HAP-1 (cell line): ENCODE results near the gene SPINDOC.
"Not testable (repeated sequence)": the region's sequence is repeated elsewhere in the genome, so short reads cannot be mapped to it uniquely, and the experiment has no call there.

Experiments used
- DNase-seq, 2 experiments: peaks; one replicate each; pipeline ENCODE4 v3.0.0-alpha.2; 2016 to 2020; ENCODE audit warnings: low spot score in 2 of 2
- H3K27me3 ChIP-seq: fragments of 250-450 bp; sonication (Bioruptor Pico); 2 replicates; pipeline ENCODE4 v1.5.1; 2020; ENCODE audit warnings: low read depth, mild to moderate bottlenecking, moderate library complexity
- H3K36me3 ChIP-seq: fragments of 250-450 bp; sonication (Bioruptor Pico); replicated peaks from 2 replicates; pipeline ENCODE4 v1.5.1; 2020; ENCODE audit warnings: mild to moderate bottlenecking
- H3K4me1 ChIP-seq: fragments of 250-450 bp; sonication (Bioruptor Pico); 2 replicates; pipeline ENCODE4 v1.5.1; 2020; ENCODE audit warnings: mild to moderate bottlenecking
- H3K4me3 ChIP-seq: fragments of 250-450 bp; sonication (Bioruptor Pico); 2 replicates; pipeline ENCODE4 v1.5.1; 2020; ENCODE audit warnings: mild to moderate bottlenecking, moderate library complexity
- H3K9me3 ChIP-seq: fragments of 250-450 bp; sonication (Bioruptor Pico); 2 replicates; pipeline ENCODE4 v1.5.1; 2020; ENCODE audit warnings: mild to moderate bottlenecking, moderate library complexity
- in situ Hi-C: fragments of 300-500 bp; cut with MboI; formaldehyde crosslinking; loops from 3 replicates; pipeline ENCODE4 v1.14.3; 2020; ENCODE audit warnings: low sequenced_read_pairs, inconsistent platforms, mixed read lengths

SPINDOC gene

DNA sequence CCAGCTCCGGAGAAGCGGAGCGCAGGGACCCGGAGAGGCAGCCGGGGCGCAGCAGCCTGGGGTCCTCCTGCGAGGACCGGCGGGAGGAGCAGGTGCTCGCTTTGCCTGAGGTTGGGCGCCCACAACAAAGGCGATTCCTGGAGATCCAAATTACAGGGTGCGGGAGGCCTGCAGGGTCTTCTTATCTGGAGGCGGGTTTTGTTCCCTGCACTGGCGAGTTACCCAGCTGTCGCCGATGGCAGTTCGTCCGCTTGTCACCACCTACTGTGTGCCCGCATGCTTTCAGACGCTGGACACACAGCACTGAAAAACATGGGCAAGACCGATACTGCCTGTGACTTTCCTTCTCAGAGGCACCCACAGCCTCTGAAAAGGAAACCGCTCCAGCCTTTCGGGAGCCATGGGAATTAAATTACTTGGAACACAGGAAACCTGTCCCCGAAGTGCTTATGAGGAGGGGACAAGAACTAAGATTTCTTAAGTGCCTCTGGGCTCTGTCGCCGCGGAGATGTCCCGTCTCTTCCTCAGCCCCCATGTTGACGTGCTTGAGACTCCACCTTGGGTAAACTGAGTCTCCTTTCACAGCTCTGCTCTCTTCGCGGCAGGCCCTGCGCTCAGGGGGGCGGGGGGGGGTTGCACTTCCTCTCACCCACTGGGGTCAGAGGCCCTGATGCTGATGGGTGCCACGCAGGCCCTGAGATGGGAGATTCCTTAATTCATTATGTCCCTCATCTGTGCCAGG is 43.4 kb upstream of the SPINDOC start:
- H3K27me3 ChIP-seq = no peaks in the 10 kb centered on the region
- peak overlapping the region; percentile 42 for H3K4me3 ChIP-seq
- DNase-seq = no peak
- H3K9me3 ChIP-seq = no peaks in the 10 kb centered on the region
- peaks cover 10% of the 10 kb centered on the region for H3K4me1 ChIP-seq
- in situ Hi-C loops = loop anchor here (5.0 kb wide), 1 partner anchor 47 kb away; no protein-coding TSS in a partner anchor
- H3K36me3 ChIP-seq = no peaks in the 10 kb centered on the region; the same call in 1 of the 2 replicates

DNA sequence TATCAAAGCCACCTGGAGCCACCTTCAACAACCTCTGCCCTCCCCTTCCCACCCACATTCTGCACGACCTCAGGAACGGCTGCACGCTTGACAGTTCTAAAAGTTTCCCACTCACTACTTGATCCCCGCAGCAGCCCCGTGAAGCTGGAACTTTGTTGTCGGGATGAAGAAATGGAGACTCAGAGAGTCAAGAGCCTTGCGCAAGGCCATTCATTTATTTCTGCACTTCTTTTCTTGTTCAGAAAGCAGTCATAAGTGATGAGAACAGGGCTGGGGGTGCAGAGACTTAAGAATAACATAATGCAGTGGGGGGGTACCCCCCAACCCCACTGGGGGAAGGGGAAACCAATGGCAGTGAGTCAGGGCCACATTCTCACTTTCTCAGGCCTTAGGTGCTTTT is 42.5 kb upstream of the SPINDOC start:
- no peaks in the 10 kb centered on the region for H3K9me3 ChIP-seq
- H3K4me3 ChIP-seq = no peak overlapping the region
- in situ Hi-C loops = no loop called here
- DNase-seq = no peak
- peaks cover 13% of the 10 kb centered on the region for H3K4me1 ChIP-seq
- no peaks in the 10 kb centered on the region for H3K27me3 ChIP-seq
- H3K36me3 ChIP-seq = no peaks in the 10 kb centered on the region; the same call in 1 of the 2 replicates

DNA sequence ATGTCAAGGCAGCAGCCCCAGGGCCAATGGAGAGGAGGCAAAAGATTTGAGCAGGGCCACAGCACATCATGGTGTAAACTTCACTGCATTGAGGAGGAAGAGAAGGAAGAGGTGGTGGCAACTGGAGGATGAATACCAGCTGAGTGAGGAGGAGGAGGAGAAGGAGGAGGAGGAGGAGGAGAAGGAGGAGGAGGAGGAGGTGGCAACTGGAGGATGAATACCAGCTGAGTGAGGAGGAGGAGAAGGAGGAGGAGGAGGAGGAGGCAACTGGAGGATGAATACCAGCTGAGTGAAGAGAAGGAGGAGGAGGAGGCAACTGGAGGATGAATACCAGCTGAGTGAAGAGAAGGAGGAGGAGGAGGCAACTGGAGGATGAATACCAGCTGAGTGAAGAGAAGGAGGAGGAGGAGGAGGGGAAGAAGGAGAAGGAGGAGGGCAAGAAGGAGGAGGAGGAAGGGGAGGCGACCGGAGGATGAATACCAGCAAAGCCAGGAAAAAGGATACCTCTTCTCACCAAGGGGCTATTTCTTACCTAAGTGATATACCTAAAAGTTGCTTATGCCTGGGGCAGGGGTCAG is 41.4 kb upstream of the SPINDOC start:
- H3K4me3 ChIP-seq, H3K9me3 ChIP-seq, H3K36me3 ChIP-seq, H3K4me1 ChIP-seq, in situ Hi-C loops, DNase-seq, H3K27me3 ChIP-seq: not testable (repeated sequence)

DNA sequence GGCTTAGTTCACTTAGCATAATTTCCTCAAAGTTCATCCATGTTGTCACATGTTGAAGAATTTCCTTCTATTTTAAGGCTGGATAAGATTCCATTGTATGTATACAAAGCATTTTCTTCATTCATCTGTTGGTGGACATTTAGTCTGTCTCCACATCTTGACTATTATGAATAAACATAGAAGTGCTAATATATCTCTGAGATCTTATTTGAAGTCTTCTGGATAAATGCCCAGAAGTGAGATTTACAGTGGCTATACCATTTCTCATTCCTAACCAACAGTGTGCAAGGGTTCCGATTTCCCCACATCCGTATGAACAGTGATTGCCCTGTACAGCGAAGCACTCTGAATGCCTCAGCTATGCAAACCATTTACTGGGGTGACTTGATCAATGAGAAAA is 38.1 kb upstream of the SPINDOC start:
- Histone ChIP-seq H3K4me1 (peaks cover 11% of the 10 kb centered on the region), H3K36me3 (no peaks in the 10 kb centered on the region), H3K9me3 (no peaks in the 10 kb centered on the region), H3K27me3 (no peaks in the 10 kb centered on the region), H3K4me3 (no peak overlapping the region)
- no peak for DNase-seq
- in situ Hi-C loops = no loop called here

DNA sequence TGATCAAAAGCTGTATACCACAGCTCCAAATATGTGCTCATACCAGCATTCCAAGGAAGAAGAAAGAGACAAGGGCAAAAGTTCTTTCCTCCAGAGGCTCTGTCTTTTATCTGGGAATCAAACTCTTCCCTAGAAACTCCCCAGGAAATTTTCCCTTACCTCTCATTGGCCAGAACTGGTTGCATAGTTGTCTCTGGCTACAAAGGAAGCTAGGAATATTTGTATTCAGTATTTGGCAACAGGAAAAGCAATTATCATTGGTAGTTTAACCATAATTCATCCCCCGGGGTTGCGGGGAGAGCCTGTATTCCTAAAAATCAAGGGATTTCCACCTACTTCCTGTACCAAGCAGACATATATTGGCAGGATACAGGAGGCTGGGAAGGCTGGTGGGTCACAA is 34.2 kb upstream of the SPINDOC start:
- in situ Hi-C loops = no loop called here
- peaks cover 11% of the 10 kb centered on the region for H3K4me1 ChIP-seq
- DNase-seq = peak in 1 of 2 experiments; percentile 10
- H3K4me3 ChIP-seq = no peak overlapping the region
- H3K27me3 ChIP-seq = no peaks in the 10 kb centered on the region
- no peaks in the 10 kb centered on the region for H3K36me3 ChIP-seq
- no peaks in the 10 kb centered on the region for H3K9me3 ChIP-seq

DNA sequence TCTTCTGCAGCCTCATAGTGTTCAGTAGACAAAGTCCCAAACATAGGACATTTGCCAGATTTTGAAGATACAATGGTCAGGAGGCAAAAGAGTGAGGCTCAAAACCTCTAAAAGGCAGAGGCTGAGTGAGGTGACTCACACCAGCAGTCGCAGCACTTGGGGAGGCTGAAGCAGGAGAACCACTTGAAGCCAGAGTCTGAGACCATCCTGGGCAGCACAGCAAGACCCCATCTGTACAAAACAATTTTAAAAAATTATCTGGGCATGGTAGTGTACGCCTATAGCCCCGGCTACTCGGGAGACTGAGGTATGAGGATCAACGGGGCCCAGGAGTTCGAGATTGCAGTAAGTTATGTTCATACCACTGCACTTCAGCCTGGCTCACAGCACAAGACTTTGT is 30.5 kb upstream of the SPINDOC start:
- DNase-seq = no peak
- H3K4me3 ChIP-seq = no peak overlapping the region
- H3K4me1 ChIP-seq = peaks cover 8% of the 10 kb centered on the region
- no peaks in the 10 kb centered on the region for H3K36me3 ChIP-seq
- no peaks in the 10 kb centered on the region for H3K27me3 ChIP-seq
- in situ Hi-C loops = no loop called here
- no peaks in the 10 kb centered on the region for H3K9me3 ChIP-seq

DNA sequence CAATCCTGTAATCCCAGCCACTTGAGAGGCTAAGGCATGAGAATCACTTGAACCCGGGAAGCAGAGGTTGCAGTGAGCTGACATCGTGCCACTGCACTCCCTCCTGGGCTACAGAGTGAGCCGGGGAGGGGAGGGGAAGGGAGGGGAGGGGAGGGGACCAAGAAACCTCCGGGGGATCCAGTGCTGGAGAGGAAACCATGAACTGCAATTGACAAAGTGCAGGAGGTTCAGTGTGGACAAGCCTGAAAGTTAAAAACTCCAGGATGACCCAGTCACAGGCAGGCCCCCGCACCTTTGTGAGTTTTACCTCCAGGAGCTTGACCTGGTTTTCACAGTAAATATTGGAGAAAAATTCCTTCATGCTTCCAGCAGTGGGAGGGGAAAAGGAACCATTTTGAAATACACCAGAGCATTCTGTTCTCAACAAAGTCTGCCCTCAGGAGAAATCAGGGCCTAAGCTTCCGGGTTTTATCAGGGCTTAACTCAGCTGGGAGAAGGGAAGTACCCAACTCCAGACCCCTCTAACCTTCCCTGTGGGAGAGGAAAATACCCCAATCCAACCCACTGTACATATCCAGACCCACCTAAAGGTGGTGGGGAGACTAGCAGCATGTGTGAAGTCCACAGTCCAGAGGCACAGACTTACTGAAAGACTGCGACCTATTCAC is 29.2 kb upstream of the SPINDOC start:
- Histone ChIP-seq H3K36me3 (no peaks in the 10 kb centered on the region), H3K4me1 (peaks cover 5% of the 10 kb centered on the region), H3K27me3 (no peaks in the 10 kb centered on the region), H3K4me3 (no peak overlapping the region), H3K9me3 (no peaks in the 10 kb centered on the region)
- DNase-seq = no peak
- in situ Hi-C loops = no loop called here

DNA sequence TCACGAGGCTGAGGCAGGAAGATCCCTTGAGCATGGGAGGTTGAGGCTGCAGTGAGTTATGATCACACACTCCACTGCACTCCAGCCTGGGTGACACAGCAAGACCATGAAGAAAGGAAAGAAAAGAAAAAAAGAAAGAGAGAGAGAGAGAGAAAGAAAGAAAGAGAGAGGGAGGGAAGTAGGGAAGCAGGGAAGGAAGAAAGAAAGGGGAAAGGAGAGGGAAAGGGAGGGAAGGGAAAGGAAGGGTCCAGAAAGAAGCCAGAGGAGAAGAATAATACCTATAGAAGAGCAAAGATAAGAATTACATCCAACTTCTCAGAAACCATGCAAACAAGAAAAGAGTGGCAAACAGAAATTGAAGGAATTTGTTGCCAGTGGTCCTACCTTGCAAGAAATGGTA is 27.4 kb upstream of the SPINDOC start:
- in situ Hi-C loops = no loop called here
- Histone ChIP-seq H3K4me1 (no peaks in the 10 kb centered on the region), H3K27me3 (no peaks in the 10 kb centered on the region), H3K4me3 (no peak overlapping the region), H3K36me3 (no peaks in the 10 kb centered on the region), H3K9me3 (0 out of 2 replicates have a peak, but pooled peaks cover 1% of the 10 kb centered on the region)
- no peak for DNase-seq

DNA sequence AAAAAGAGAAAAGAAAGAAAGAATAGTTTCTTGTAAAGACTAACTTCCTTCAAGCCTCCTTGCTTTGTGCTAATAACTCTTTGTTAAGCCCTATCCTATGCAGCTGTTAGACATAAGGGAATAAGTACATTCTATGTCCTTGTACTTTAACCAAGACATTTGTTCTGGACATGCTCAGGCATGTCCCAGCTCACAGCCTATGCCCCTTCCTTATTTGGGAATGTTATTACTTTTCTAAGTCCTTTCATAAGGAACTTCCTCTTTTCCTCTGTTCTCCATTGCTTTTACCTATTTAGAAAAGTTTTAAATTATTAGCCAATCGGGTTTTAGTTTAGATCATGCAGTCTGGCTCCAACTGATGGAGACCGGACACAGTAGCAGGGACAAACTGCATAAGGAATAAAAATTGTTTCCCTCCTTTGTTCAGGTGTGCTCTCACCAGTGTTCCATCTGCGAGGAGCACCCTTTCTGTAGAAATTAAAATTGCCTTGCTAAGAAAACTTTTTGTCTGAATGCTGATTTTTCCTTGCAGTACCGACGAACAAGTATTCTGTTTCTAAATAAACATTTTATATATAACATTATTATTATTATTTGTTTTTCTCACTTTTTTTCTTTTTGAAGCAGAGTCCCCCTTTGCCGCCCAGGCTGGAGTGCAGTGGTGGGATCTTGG is 21.6 kb upstream of the SPINDOC start:
- in situ Hi-C loops = no loop called here
- Histone ChIP-seq H3K27me3 (no peaks in the 10 kb centered on the region), H3K4me3 (no peak overlapping the region), H3K4me1 (no peaks in the 10 kb centered on the region), H3K9me3 (peaks cover 13% of the 10 kb centered on the region), H3K36me3 (no peaks in the 10 kb centered on the region)
- DNase-seq = no peak

DNA sequence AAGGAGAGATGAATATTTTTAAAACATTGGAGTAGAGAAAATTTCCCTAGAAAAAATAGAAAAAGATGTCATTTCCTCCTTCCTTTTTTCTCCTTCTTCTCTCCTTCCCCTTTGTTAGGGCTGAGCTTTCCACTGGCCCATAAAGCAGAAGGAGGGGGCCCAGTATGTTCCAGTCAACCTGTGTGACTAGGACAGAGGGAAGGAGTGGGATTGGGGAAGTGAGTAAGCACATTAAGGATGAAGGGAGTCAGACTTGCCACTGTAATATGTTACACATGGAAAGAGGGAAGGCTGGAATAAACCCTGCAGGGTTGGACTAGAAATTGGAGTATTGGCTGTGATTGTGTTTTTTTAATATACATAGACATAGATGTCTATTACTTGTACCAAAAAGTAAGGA is 20.1 kb upstream of the SPINDOC start:
- Histone ChIP-seq H3K36me3 (no peaks in the 10 kb centered on the region), H3K27me3 (no peaks in the 10 kb centered on the region), H3K4me3 (no peak overlapping the region), H3K4me1 (no peaks in the 10 kb centered on the region), H3K9me3 (peaks cover 16% of the 10 kb centered on the region)
- no peak for DNase-seq
- in situ Hi-C loops = no loop called here

DNA sequence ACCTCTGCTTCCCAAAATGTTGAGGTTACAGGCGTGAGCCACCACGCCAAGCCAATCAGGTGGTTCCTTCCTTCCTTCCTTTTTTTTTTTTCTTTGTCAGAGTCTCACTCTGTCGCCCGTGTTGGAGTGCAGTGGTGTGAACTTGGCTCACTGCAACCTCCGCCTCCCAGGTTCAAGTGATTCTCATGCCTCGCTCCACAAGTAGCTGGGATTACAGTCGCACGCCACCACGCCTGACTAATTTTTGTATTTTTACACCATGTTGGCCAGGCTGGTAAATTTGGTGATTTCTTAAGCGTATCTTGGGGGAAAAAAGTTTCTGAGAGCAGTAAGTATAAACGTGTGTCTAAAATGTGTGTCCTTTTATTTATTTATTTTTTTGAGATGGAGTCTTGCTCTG is 18.2 kb upstream of the SPINDOC start:
- Histone ChIP-seq H3K4me3 (no peak overlapping the region), H3K4me1 (no peaks in the 10 kb centered on the region), H3K36me3 (no peaks in the 10 kb centered on the region), H3K27me3 (no peaks in the 10 kb centered on the region), H3K9me3 (peaks cover 16% of the 10 kb centered on the region)
- in situ Hi-C loops = no loop called here
- DNase-seq = no peak

DNA sequence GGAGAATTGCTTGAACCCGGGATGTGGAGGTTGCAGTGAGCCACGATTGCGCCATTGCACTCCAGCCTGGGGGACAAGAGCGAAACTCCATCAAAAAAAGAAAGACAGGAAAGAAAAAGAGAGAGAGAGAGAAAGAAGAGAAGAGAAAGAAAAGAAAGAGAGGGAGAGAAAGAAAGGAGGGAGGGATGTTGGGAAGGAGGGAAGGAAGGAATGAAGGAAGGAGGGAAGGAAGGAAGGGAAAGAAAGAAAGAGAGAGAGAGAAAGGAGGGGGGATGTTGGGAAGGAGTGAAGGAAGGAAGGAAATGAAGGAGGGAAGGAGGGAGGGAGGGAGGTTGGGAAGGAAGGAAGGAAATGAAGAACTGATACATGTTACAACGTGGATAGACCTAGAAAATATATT is 12.3 kb upstream of the SPINDOC start:
- Histone ChIP-seq H3K4me3 (no peak overlapping the region), H3K4me1 (peaks cover 8% of the 10 kb centered on the region; the same call in 1 of the 2 replicates), H3K27me3 (no peaks in the 10 kb centered on the region), H3K9me3 (peaks cover 4% of the 10 kb centered on the region), H3K36me3 (no peaks in the 10 kb centered on the region)
- in situ Hi-C loops = no loop called here
- DNase-seq = no peak

DNA sequence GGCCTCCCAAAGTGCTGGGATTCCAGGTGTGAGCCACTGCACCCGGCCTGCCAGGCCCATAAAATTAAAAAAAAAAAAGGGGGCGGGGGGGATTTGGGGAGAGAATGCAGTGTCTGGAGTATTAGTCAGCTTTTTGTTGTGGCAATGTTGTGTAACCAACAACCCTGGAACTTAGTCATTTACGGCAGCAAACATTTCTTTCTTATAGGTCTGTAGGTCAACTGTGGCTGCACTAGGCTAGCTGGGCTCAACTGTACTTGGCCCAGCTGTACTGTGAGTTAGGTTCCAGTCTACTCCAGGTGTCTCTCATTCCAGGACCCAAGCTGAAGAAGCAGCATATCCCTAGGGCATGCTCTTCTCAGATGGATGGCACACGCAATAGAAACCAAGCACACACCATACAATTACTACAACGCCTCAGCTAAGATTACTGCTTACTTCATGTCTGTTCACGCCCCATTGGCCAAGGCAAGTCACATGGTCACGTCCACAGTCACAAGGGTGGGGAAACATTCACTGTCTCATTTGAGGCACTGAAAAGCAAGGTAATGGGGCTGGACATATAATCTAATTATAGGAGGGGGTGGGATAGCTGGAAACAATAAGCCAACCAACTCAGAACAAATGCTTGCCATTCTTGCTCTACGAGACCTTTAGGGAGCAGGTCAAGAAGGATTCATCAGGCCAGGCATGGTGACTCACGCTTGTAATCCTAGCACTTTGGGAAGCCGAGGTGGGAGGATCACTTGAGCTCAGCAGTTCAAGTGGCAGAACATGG is 10.4 kb upstream of the SPINDOC start:
- Histone ChIP-seq H3K4me1 (peaks cover 8% of the 10 kb centered on the region; the same call in 1 of the 2 replicates), H3K36me3 (no peaks in the 10 kb centered on the region), H3K4me3 (no peak overlapping the region), H3K9me3 (no peaks in the 10 kb centered on the region), H3K27me3 (no peaks in the 10 kb centered on the region)
- in situ Hi-C loops = no loop called here
- DNase-seq = peak; percentile 9 to 64
